ENCODE data around the gene KRT10.
"Not testable (repeated sequence)": the region's sequence is repeated elsewhere in the genome, so short reads cannot be mapped to it uniquely, and the experiment has no call there.

The KRT10 gene

GRCh38 chr17:40822132-40822812 lies at the start of gene KRT10:
TSS of gene KRT10 (minus strand) at chr17:40822614. CDS start at chr17:40822585, 29 bp downstream.
- DNase-seq = no peak

- DNase-seq = no peak
Observed at GRCh38 chr17:40871316-40871715, 48.9 kb upstream of the KRT10 start.

GRCh38 chr17:40870136-40870535 lies 47.7 kb upstream of the KRT10 start:
- no peak for DNase-seq

GRCh38 chr17:40866838-40867237 lies 44.4 kb upstream of the KRT10 start, which contains the start of gene KRT12:
TSS of gene KRT12 (minus strand) at chr17:40867223. CDS start at chr17:40867186, 37 bp downstream.
- no peak for DNase-seq

GRCh38 chr17:40864661-40865390 lies 42.4 kb upstream of the KRT10 start:
- no peak for DNase-seq

- peak; percentile 14 for DNase-seq
Observed at GRCh38 chr17:40862985-40863733, 40.7 kb upstream of the KRT10 start.

- no peak for DNase-seq
Observed at GRCh38 chr17:40859536-40859935, 37.1 kb upstream of the KRT10 start.

- DNase-seq = not testable (repeated sequence)
Observed at GRCh38 chr17:40858667-40859066, 36.3 kb upstream of the KRT10 start.

GRCh38 chr17:40857535-40857934 lies 35.1 kb upstream of the KRT10 start:
- DNase-seq = no peak

GRCh38 chr17:40854175-40854814 lies 31.9 kb upstream of the KRT10 start:
- no peak for DNase-seq

- DNase-seq = no peak
Observed at GRCh38 chr17:40852364-40852763, 29.9 kb upstream of the KRT10 start.

- no peak for DNase-seq
Observed at GRCh38 chr17:40850293-40850972, 28.0 kb upstream of the KRT10 start.

GRCh38 chr17:40849723-40850122 lies 27.3 kb upstream of the KRT10 start:
- DNase-seq = no peak

GRCh38 chr17:40848583-40849235 lies 26.3 kb upstream of the KRT10 start:
- DNase-seq = no peak

GRCh38 chr17:40846515-40847144 lies 24.2 kb upstream of the KRT10 start:
- no peak for DNase-seq

- DNase-seq = no peak
Observed at GRCh38 chr17:40844671-40845107, 22.3 kb upstream of the KRT10 start.

GRCh38 chr17:40843242-40843641 lies 20.8 kb upstream of the KRT10 start:
- no peak for DNase-seq

GRCh38 chr17:40841246-40841645 lies 18.8 kb upstream of the KRT10 start:
- no peak for DNase-seq

GRCh38 chr17:40839194-40839593 lies 16.8 kb upstream of the KRT10 start:
- no peak for DNase-seq

GRCh38 chr17:40836020-40836419 lies 13.6 kb upstream of the KRT10 start:
- DNase-seq = no peak

GRCh38 chr17:40833882-40834281 lies 11.5 kb upstream of the KRT10 start:
- DNase-seq = no peak
